Keratinocyte (primary cell): ENCODE measurements around the gene FBXO27.

Source experiments
- CTCF ChIP-seq, 3 experiments: IDR thresholded peaks in 1 of 3; conservative IDR thresholded peaks in 1 of 3; optimal IDR thresholded peaks in 1 of 3; 2 replicates in 2 of 3; 3 replicates in 1 of 3; pipeline versions ENCODE3 to v1.5.1; 2011; ENCODE audit warnings: low read length in 3 of 3, mild to moderate bottlenecking in 3 of 3, moderate library complexity in 2 of 3, control low read depth in 1 of 3, inconsistent platforms in 1 of 3; ENCODE audit not compliant: insufficient read depth in 2 of 3; ENCODE audit errors: extremely low read depth in 1 of 3
- EZH2 ChIP-seq: IDR thresholded peaks from one replicate; pipeline ENCODE4 v1.6.1; 2012; ENCODE audit warnings: inconsistent platforms, mild to moderate bottlenecking, low read length, moderate library complexity

GRCh38 chr19:38975861-38976271, 56.5 kb downstream of the FBXO27 start:
- TF ChIP-seq CTCF (optimal IDR thresholded peaks at IDR 0.05 in 1 of 3, IDR thresholded peaks at IDR 0.05 in 1 of 3, conservative IDR thresholded peaks at IDR 0.05 in 1 of 3; ENCODE audit: extremely low read depth in 1 of 3, insufficient read depth in 2 of 3, low read length in 3 of 3), result no peak
- TF ChIP-seq EZH2, result no peak
